Superior temporal gyrus (tissue), 1 donor: Measurements from ENCODE around the gene NXN.
"Not testable (repeated sequence)": the region's sequence is repeated elsewhere in the genome, so short reads cannot be mapped to it uniquely, and the experiment has no call there.

Experiments
- DNase-seq: peaks from one replicate; pipeline ENCODE4 v3.0.0-alpha.2; 2016; ENCODE audit errors: extremely low spot score

Gene NXN

DNA sequence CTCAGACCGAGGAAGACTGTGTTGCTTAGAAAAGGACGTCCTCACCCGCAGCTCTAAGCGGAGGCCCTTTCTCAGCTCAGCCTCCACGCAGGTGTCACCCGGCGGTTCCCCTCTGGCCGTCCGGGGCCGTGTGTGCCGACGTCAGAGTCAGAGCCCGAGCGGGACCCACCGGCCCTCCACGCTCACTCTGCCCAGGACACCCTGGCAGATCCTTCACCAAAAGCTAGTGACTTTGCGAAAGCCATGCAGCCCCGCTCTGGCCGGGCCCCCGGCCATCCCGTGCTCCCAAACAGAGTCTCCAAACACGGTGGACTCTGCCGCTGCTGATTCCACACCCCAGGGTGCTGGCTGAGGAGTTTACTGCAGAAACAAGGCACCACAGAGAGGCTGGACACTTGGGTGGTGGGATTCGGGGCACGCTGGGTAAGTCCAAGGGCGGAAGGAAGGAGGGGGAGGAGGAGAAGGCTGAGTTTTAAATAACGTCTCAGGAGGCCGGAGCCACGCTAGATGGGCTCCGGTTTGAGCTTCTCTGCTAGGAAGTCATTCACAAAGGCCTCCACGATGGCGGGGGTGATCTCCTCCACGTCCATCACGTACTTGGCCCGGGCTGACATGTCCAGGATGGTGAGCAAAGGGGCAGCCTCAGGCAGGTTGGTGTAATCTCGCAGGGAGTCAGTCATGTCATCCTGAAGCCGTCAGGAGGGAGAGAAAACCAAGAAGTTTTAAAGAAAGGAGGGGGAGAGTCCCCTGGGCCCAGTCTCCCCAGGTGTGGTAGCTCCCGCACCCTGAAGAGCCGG, 178.9 kb downstream of the NXN start:
- DNase-seq, result no peak

DNA sequence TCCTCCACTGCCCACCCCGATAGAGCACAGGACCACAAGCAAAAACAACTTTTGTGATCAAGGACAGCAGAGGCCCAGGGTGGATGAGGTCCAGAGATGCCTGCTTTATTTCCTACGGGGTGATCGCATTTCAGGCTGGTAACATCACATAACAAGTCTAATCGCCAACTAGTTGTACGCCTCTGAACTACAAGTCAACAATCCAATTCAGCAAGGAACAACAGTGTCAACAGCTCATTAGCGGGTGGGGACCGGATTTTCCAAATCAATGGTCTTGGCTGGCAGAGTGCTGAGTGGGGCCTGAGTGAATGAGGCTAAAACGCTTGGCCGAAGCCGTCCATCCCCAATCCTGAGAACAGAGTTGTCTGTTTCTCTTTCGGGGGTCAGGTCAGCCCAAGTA, 180.3 kb downstream of the NXN start:
- DNase-seq, result no peak

DNA sequence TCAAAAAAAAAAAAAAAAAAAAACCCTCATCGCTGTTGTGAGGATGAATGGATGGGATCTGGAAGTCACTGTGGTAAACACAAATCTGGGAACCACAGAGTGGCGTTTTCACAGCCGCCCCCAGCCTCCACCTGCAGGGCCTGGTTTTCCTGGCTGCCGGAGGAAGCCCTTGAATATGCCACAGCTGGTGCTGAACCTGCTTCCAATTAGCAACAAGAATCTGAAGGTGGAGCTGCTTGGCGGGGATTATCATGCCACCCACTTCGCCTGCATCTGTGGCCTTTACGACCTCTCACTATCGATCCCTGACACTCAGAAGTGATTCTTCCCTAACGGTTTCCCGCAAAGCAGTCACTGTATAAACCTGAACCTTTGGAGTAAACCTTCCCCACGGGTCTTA, 181.3 kb downstream of the NXN start:
- DNase-seq, result no peak

DNA sequence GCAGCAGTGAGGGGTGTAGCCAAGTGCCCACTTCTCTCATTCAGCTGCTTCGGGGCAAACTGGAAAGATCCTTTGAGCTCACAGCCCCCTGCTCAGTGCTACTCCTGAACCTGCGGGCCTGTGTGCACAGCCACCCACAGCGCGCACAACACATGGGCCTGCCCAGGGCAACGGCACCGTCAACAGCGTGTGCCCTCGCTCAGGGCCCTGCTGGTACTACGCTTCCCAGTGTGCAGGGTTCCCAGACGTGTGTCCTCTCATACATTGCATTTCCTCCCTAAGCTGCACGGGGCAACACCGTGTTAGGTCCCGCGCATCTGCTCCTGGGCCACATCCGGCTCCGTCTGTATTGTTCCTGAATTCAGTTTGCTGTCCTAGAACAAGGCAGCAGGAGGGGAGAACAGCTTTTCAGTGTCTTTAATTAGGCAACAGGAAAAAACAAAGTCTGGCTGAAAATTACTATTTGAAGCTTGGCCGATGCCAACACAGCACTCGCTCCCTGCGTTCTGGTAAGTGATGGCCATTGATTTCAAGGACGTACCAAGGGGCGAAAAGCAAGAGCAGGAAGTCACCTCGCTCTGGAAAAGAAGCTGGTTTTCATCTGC, 182.2 kb downstream of the NXN start:
- no peak for DNase-seq

DNA sequence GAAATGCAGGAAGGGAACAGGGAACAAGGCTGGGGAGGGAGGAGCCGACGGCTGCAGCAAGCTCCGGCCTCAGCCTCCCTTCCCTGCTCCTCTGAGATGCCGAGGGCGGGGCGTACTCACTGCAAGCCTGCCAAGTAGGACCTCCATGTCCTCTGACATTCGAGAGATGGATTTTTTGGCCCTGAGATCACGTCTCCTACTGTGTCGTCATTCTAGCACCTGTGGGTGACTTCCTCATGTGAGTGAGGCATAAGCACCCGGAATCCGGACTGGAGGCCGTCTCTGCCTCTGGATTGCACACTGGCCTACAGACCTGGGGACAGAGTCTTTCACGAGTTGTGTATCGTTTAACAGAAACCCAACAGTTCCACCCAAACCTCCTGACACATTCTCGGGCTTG, 183.0 kb downstream of the NXN start:
- no peak for DNase-seq

DNA sequence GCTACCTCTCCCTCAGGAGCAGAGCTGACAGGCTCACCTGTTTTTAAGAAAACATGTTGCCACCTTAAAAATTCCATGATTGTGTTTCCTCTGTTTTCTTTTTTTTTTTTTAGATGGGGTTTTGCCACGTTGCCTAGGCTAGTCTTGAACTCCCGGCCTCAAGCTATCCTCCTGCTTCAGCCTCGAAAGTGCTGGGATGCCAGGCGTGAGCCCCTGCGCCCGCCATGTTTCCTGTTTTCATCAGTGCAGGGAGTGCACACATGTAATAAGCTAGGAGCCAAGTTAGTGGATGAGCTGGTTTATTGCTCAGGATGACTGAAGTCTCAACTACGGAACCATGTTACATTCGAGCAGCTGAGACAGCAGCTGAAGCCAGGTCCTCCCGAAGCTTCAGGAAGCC, 183.9 kb downstream of the NXN start:
- no peak for DNase-seq

DNA sequence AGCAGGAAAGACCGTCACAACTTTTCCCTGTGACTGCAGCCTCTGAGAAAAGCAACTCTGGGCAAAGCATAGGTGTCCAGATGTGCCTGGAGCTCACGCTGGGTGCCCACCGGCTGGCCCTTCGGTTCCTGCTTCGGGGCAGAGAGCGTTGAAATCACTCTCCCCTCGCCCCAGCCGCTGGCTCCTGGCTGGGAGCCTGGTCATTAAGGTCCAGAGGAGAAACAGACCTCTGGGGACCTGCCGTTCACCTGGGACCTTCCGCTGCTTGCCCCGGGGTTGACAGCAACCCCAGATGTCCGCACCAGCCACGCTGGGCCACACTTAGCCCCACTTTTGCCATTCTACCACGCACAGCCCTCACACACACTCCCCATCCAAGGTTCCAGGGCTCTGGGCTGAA, 184.3 kb downstream of the NXN start:
- no peak for DNase-seq

DNA sequence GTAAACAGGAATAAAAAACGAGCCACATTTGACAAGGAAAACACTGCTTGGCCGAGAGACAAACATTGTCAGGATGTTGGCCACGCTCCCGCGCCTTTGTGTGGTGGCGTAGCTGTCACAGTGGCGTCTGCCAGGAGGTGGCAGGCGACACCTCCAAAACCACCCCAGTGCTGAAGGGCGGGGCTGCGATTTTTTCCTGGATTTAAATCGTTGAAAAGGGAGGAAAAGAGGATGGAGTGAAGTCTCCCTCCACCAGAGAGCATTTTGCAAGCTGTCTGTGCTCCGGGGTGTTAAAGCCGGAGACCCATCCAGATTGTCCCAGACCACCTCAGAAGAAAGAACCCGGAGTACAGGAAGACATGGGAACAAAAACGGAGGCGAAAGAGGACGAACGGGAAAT, 184.7 kb downstream of the NXN start:
- DNase-seq, result peak; percentile 95

DNA sequence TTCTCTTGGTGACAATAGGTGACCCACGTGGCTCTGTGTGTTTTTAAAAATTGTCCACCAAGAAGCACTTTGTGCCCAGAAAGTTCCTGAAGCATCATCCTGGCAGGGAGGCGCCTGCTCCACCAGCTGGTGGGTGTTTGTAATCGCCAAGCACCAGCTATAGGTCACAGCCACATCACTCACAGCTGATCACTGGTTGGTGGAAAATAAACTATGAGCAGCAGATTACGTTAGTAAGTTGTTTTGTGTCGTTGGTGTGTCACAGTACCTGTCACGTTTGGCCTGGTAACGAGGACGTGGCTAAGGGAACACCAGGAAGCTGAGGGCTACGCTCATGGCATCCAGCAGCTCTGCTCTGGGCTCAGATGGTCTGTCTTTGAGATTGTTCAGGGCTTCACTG, 187.3 kb downstream of the NXN start:
- no peak for DNase-seq

DNA sequence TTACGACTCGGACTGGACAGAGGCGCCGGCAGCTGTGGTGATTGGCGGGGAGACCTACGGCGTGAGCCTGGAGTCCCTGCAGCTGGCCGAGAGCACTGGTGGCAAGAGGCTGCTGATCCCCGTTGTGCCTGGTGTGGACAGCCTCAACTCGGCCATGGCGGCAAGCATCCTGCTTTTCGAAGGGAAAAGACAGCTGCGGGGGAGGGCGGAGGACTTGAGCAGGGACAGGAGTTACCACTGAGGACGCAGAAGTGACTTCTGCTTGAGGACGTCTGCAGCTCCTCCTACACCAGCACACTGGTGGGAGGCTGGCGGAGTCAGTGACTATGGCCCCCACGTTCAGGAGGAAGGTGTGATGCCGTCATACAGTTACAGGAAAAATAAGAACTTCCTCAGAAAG, 187.7 kb downstream of the NXN start:
- DNase-seq, result no peak

DNA sequence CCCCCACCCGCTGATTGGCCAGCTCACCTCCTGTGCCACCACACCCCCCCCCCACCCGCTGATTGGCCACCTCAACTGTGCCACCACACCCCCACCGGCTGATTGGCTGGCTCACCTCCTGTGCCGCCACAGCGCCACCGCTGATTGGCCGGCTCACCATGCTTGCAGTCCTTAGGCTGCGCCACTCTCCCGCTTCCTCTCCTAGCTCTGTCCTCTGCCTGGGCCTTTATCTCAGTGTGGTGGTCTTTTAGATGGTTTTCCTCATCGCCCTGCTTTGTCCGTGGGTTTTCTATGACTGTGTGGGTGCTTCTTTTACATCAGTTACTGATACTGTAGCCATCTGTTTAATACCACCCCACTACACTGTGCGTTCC, 188.7 kb downstream of the NXN start:
- not testable (repeated sequence) for DNase-seq

DNA sequence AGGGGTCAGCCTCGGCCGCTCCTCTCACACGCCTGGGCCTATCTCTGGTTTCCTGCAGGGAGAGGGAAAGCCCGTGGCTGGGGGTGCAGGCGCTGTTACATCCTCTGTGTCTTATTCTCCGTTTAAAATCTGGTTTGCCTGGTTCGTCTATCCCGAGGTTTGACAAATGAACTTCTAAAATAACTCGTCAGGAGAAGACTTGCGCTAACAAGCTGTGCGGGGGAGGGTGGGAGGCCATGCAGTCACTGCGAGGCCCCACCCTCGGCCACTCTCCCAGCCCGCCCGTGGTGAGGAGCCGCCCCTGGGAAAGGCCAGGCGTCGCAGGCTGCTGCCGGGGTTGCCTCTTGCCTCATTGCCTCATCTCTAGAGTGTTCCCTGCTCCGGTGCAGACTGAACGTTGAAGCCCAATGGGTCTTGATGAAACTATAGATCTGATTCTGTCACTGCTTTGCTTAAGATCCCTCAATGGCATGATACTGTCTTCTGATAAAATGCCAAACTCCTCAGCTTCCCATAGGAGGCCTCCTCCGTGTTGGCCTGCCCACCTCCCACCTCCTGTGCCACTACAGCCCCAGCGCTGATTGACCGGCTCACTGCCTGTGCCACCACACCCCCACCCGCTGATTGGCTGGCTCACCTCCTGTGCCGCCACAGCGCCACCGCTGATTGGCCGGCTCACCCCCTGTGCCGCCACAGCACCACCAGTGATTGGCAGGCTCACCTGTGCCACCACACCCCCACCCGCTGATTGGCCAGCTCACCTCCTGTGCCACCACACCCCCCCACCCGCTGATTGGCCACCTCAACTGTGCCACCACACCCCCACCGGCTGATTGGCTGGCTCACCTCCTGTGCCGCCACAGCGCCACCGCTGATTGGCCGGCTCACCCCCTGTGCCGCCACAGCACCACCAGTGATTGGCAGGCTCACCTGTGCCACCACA, 189.4 kb downstream of the NXN start:
- not testable (repeated sequence) for DNase-seq

DNA sequence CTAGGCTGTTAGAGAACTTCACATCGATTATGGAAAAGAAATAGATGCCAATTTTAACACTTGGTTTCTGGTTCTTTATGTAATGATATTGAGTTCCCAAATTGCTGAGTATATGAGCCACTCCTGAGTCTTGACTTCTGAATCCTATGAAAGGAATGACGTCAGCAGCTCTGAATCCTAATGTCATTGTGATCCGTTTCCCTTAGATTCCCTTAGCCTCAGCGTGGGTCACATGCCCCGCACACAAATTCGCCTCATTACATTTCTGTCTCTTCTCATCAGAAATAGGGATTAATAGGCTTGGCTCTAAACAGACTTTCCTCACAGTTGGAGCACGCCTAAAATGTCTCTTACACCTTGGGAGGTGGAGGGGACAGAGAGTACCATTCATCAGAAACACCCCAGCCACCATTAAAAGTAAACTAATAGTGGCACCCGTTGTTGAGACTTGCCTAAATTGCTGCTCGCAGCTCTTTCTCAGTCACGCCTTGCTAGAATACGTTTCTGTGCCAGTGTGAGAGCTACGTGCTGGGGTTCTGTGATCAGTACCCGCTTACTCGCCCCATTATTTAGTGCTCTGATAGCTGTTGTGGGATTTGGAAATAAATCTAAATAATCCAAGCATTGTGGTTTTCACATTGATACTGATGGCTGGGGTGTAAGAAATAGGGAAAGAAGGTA, 190.3 kb downstream of the NXN start:
- DNase-seq, result no peak

DNA sequence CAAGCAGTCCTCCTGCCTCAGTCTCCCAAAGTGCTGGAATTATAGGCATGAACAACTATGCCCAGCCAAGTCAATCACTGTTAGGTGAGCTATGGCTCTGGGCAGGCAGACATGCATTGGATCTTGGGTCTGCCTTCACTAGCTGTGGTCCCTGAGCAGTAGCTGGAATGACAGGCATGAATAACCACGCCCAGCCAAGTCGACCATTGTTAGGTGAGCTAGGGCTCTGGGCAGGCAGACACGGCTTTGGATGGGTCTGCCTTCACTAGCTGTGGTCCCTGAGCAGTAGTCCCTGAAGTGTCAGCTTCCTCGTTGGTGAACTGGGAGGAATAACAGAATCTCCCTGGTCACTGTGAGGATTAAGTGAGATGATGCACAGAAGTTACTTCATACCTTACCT, 191.0 kb downstream of the NXN start:
- DNase-seq, result no peak

DNA sequence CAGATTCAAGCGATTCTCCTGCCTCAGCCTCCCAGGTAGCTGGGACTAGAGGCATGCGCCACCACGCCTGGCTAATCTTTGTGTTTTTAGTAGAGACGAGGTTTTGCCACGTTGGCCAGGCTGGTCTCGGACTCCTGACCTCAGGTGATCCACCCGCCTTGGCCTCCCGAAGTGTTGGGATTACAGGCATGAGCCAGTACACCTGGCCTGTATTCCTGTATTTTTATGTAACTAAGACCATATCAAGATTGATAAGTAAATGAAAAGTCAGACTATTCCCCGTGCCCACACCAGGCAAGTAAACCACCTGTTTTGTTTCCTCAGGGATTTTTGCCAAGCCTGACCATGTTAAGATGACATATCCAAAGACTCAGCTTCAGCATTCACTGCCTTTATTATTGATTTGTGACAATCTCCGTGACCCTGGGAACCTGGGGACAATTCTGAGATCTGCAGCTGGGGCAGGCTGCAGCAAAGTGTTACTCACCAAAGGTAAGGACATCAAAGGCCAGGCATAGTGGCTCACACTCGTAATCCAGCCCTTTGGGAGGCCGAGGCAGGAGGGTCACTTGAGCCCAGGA, 191.8 kb downstream of the NXN start:
- no peak for DNase-seq

DNA sequence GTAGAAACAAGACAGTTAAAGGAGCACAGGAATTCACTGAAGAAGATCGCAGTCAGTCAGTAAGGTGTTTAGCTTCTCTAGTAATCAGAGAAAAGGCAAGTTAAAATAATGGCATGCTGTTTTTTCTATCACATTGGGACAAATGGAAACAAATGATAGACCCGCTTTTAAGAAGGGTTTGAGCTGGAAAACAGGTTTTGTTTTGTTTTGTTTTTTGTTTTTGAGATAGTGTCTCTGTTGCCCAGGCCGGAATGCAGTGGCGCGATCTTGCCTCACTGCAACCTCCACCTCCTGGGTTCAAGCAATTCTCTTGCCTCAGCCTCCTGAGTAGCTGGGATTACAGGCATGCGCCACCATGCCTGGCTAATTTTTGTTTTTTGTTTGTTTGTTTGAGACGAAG, 193.7 kb downstream of the NXN start:
- not testable (repeated sequence) for DNase-seq

DNA sequence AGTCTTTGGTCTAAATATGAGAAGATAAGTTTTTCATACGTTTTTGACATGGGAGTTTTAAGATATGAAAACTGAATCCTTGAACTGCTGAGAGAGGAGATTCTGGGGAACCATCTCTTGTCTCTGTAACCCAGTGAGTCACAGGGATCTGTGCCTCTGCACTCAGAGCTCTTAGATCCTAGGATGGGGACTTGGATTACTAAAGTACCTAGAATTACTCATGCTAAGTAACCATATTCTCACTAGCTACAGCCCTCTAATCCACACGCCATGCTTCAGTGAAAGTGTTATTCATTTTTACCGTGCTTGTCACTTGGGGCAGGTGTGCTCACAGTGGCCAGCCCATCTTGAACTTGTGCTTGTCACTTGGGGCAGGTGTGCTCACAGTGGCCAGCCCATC, 195.4 kb downstream of the NXN start:
- DNase-seq, result no peak

DNA sequence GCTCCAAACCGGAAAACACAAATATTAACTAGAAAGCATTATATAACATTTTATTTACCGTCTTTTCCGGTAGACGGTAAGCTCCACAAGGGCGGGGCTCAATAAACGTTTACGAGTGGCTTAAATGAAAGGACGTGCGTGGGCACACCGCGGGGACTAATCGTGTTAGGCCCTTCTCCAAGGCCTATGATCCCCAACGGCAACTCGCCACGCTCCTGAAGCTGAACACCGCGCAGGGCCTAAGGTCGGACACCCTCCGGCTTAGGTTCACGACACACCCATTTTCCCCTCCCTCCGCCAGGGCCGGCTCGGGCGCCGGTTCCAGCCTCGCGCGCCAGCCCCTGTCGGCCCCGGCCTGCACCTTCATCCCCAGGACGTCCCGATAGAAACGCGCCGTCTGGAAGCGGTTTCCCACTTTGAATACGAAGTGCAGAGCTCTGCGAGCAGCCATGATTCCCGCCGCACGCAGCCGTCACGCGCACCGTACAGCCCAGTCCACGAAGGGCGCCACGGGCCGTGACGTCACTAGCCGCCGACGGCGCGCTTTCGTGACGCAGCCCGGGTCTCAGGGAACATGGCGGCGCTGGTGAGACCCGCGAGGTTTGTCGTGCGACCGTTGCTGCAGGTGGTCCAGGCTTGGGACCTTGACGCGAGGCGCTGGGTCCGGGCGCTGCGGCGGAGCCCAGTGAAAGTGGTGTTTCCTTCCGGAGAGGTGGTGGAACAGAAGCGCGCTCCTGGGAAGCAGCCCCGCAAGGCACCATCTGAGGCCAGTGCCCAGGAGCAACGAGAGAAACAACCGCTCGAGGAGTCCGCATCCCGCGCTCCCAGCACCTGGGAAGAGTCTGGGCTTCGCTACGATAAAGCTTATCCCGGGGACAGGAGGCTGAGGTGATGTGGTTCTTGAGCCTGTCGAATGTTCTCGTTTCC, 197.5 kb downstream of the NXN start, which contains the start of the genes GLOD4 and MRM3:
Gene GLOD4, minus strand, starts transcription at position 476 of the 927 bp plus-strand sequence. Its CDS starts 25 bp downstream, at position 451.
Gene MRM3, plus strand, starts transcription at position 549 of the 927 bp plus-strand sequence. Its CDS starts 26 bp downstream, at position 575.
- peak; percentile 90 for DNase-seq

DNA sequence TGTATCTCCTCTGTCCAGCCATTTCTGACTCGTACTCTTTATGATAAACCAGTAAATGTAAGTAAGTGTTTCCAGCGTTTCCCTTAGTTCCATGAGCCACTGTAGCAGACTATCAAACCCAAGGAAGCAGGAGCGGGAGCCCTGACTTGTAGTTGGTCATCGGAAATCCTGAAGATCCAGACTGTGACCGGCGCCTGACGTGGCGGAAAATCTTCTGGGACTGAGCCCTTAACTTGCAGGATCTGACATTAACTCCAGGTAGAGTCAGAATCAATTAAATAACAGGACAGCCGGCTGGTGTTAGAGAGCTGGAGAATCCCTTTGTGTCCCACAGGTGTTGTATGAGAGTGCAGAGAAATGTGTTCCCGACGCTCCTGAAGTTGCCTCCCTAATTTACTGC, 201.5 kb downstream of the NXN start:
- no peak for DNase-seq

DNA sequence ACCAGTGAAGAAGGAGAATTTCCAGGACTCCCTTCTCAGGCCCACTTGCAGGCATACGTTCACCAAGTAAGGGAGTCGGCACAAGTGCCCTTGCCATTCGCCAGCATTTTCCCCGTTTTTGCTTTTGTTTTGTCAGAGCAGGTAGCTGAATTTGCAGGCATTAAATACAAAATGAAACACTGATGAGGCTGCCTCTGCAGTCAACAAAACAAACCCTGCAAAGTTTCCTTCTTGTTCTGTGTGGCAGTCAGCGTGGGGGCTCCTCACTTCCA, 205.3 kb downstream of the NXN start:
- DNase-seq, result no peak
